DND-41 (cell line): ENCODE data around the gene TSPEAR.

ENCODE experiments used
- ATAC-seq: fragments of 200-7000 bp; cut with Tn5 transposase; 3 replicates; pipeline ENCODE4 v1.9.1; 2021; ENCODE audit warnings: low read depth; ENCODE audit not compliant: insufficient read depth
- DNase-seq: peaks from one replicate; pipeline ENCODE4 v3.0.0-alpha.2; 2020
- H2AFZ ChIP-seq: 2 replicates; pipeline ENCODE4 v1.6.0; 2012; ENCODE audit warnings: low read depth, low read length
- H3K27ac ChIP-seq: 2 replicates; pipeline ENCODE4 v1.5.1; 2012; ENCODE audit warnings: low read length, inconsistent platforms
- H3K27me3 ChIP-seq: fragments of 200-600 bp; sonication (generic); 2 replicates; pipeline ENCODE4 v1.6.0; 2012; ENCODE audit warnings: low read length, mild to moderate bottlenecking, inconsistent platforms; ENCODE audit not compliant: insufficient read depth, poor library complexity
- H3K36me3 ChIP-seq: 2 replicates; pipeline ENCODE4 v1.5.1; 2012; ENCODE audit warnings: low read length, inconsistent platforms; ENCODE audit not compliant: insufficient read depth
- H3K4me1 ChIP-seq: 2 replicates; pipeline ENCODE4 v1.5.1; 2012; ENCODE audit warnings: mild to moderate bottlenecking, low read length; ENCODE audit not compliant: insufficient read depth
- H3K4me2 ChIP-seq: 2 replicates; pipeline ENCODE4 v1.6.0; 2012; ENCODE audit warnings: mild to moderate bottlenecking, moderate library complexity, low read length, inconsistent platforms; ENCODE audit not compliant: insufficient read depth
- H3K4me3 ChIP-seq, 2 experiments: fragments of 200-600 bp in 1 of 2; shearing (Covaris generic) in 1 of 2; 2 replicates each; pipeline ENCODE4 v1.5.1; 2012 to 2016; ENCODE audit warnings: inconsistent platforms in 2 of 2, low read length in 2 of 2, mild to moderate bottlenecking in 2 of 2, low read depth in 1 of 2, moderate library complexity in 1 of 2
- H3K79me2 ChIP-seq: 2 replicates; pipeline ENCODE4 v1.6.0; 2012; ENCODE audit warnings: low read length, inconsistent platforms; ENCODE audit not compliant: insufficient read depth
- H3K9ac ChIP-seq: 2 replicates; pipeline ENCODE4 v1.6.0; 2012; ENCODE audit warnings: low read depth, mild to moderate bottlenecking, inconsistent platforms, low read length, moderate library complexity
- H3K9me3 ChIP-seq: 2 replicates; pipeline ENCODE4 v1.5.1; 2012; ENCODE audit warnings: low read length, moderate library complexity, mild to moderate bottlenecking, inconsistent platforms; ENCODE audit not compliant: insufficient read depth, severe bottlenecking
- H4K20me1 ChIP-seq: 2 replicates; pipeline ENCODE4 v1.6.0; 2012; ENCODE audit warnings: low read length; ENCODE audit not compliant: insufficient read depth
- EZH2 ChIP-seq: IDR thresholded peaks from 3 replicates; pipeline ENCODE4 v1.6.1; 2012; ENCODE audit warnings: borderline replicate concordance, low read depth, mild to moderate bottlenecking, moderate library complexity, low read length, inconsistent platforms; ENCODE audit not compliant: severe bottlenecking
- TF ChIP-seq, protein P1 (sequence below): IDR thresholded peaks from 2 replicates; pipeline ENCODE4 v1.5.1; 2012; ENCODE audit warnings: borderline replicate concordance, low read length, moderate library complexity, mild to moderate bottlenecking; ENCODE audit not compliant: poor library complexity, severe bottlenecking; ENCODE audit errors: extremely low read depth

Gene TSPEAR

DNA sequence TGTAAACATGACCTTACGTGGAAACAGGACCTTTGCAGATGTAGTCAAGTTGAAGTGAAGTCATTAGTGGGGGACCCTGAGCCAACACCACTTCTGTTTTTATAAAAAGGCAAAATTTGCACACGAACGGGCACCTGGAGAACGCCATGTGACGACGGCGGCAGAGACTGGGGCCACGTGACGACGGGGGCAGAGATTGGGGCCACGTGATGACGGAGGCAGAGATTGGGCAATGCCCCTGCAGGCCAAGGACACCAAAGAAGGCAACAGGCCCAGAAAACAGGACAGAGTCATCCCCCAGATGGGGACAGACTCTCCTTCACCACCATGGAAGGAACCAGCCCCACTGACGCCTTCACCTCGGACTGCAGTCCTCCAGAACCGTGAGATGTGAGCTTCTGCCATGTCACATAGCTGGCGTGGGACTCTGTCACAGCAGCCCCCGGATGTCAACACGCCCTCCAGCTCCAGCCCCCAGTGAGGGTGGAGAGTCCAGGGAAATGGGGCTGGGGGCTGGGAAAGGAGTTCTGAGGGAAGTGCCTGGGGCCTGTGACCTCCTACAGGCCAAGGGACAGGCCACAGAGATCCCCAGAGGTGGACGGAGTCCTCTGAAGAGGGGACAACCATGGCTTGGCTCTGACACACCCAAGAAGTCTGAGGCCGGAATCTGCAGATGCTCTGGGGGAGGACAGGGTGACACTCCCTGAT is 61.0 kb downstream of the TSPEAR start:
- Histone ChIP-seq H3K9ac (no peak overlapping the region), H3K27me3 (no peaks in the 10 kb centered on the region), H4K20me1 (no peaks in the 10 kb centered on the region), H3K4me2 (no peak overlapping the region), H3K4me3 (no peak overlapping the region), H2AFZ (no peak overlapping the region), H3K4me1 (no peaks in the 10 kb centered on the region), H3K9me3 (no peaks in the 10 kb centered on the region), H3K79me2 (no peaks in the 10 kb centered on the region), H3K36me3 (no peaks in the 10 kb centered on the region), H3K27ac (no peak overlapping the region)
- TF ChIP-seq, protein P1, sequence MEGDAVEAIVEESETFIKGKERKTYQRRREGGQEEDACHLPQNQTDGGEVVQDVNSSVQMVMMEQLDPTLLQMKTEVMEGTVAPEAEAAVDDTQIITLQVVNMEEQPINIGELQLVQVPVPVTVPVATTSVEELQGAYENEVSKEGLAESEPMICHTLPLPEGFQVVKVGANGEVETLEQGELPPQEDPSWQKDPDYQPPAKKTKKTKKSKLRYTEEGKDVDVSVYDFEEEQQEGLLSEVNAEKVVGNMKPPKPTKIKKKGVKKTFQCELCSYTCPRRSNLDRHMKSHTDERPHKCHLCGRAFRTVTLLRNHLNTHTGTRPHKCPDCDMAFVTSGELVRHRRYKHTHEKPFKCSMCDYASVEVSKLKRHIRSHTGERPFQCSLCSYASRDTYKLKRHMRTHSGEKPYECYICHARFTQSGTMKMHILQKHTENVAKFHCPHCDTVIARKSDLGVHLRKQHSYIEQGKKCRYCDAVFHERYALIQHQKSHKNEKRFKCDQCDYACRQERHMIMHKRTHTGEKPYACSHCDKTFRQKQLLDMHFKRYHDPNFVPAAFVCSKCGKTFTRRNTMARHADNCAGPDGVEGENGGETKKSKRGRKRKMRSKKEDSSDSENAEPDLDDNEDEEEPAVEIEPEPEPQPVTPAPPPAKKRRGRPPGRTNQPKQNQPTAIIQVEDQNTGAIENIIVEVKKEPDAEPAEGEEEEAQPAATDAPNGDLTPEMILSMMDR = no peak
- TF ChIP-seq EZH2 = no peak
- ATAC-seq = no peak
- DNase-seq = no peak

DNA sequence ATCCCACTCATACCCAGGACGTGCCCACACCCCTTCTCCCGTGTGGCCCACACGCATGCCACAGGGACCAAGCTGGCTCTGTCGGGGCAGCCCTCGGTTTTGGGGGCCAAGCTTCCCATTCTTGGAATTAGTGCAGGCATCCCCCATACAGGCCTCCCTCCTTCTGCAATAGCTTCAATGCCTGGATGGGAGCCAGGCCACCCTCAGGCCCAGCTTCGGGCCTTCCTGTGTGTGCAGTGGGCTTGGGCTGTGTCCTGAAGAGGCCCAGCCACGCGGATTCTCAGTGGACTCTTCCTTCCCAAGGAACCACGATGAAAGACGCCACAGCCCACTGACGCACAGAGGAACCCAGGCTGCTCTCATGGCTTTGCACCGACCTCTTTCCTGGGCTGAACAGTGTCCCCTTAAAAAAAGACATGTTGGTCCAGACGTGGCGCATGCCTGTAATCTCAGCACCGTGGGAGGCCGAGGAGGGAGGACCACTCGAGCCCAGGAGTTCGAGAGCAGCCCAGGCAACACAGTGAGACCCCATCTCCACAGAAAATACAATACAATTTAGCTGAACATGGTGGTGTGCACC is 61.8 kb downstream of the TSPEAR start:
- H3K4me2 ChIP-seq = no peak overlapping the region
- H3K9me3 ChIP-seq = peaks cover 6% of the 10 kb centered on the region
- H4K20me1 ChIP-seq = no peaks in the 10 kb centered on the region
- TF ChIP-seq, protein P1 = no peak
- TF ChIP-seq EZH2 = no peak
- H3K27ac ChIP-seq = no peak overlapping the region
- no peak for ATAC-seq
- no peaks in the 10 kb centered on the region for H3K36me3 ChIP-seq
- no peak overlapping the region for H2AFZ ChIP-seq
- H3K4me3 ChIP-seq = no peak overlapping the region
- no peaks in the 10 kb centered on the region for H3K79me2 ChIP-seq
- H3K4me1 ChIP-seq = no peaks in the 10 kb centered on the region
- no peak for DNase-seq
- no peaks in the 10 kb centered on the region for H3K27me3 ChIP-seq
- H3K9ac ChIP-seq = no peak overlapping the region

DNA sequence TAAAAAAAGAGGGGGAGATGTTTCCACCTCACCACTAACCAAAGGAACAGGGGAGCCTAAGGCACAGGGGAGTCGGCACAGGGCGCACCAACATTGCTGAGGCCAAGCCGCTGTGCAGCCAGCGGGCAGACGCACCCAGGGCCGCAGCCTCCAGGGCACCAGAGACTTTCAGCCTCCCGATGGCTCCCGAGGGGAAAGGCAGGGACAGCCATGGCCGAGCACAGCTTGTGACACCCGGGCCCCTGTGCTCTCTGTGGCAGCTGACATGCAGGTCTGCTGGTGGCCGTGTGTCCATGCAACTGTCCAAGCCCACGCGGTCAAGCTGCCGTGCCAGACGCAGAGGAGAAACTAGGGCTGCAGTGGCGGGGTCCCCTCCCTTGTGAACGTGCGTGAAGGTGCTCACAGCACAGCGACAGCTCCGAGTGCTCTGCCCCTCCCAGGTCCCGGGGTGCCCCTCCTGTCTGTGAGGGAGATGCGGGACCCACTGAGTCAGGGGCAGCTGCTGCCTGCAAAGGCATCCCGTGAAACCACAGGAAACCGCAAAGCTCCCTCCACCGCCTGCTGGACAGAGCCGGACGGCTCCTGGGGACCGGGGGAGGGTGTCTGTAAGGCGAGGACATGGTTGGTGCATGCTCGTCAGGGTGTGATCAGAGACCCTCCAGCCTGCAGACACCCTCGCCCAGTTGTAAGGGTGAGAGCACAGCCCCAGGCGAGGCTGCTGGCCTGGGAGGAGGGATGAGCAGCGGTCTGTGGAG is 62.6 kb downstream of the TSPEAR start:
- Histone ChIP-seq H3K9me3 (peaks cover 14% of the 10 kb centered on the region), H3K4me1 (no peaks in the 10 kb centered on the region), H3K4me2 (no peak overlapping the region), H3K36me3 (no peaks in the 10 kb centered on the region), H2AFZ (no peak overlapping the region), H3K4me3 (no peak overlapping the region), H3K27ac (no peak overlapping the region), H3K9ac (no peak overlapping the region), H3K79me2 (no peaks in the 10 kb centered on the region), H4K20me1 (no peaks in the 10 kb centered on the region), H3K27me3 (no peaks in the 10 kb centered on the region)
- no peak for TF ChIP-seq EZH2
- TF ChIP-seq, protein P1 = no peak
- no peak for ATAC-seq
- DNase-seq = no peak
